ENCODE data around the gene COX20. TPM values are rescaled to one million over a fixed set of nuclear protein-coding genes. Genes with fewer than 3 reads are reported as not detected.
A peak's percentile ranks its signal among the peaks of the same experiment; 100 is the strongest.

The COX20 gene
- total RNA-seq, 4 donors from 2014 or later = 81.7 to 120 (median 96.0) TPM

- Histone ChIP-seq H3K27ac (peak overlapping the region; percentile 94 to 100 (median 98)), H3K36me3 (peaks cover 0 to 10% of the 10 kb centered on the region in 2 donors), H3K4me1 (peaks cover 2 to 41% (median 14%) of the 10 kb centered on the region in 3 donors), H3K9me3 (no peaks in the 10 kb centered on the region), H3K4me3 (peak overlapping the region; percentile 81 to 88), H3K27me3 (no peaks in the 10 kb centered on the region)
- TF ChIP-seq POLR2AphosphoS5 (IDR thresholded peaks at IDR 0.05) (no peak), POLR2A (IDR thresholded peaks at IDR 0.05) (no peak), EP300 (IDR thresholded peaks at IDR 0.05) (no peak), CTCF (IDR thresholded peaks at IDR 0.05) (no peak)
- 14 to 23% methylated on average over 4 to 9 of the region's 9 CpGs for WGBS, 2 donors (ENCODE audit: low coverage in 1 of 2)
- no peak for ATAC-seq
Observed at GRCh38 chr1:244865028-244865371, 29.5 kb downstream of the COX20 start.

GRCh38 chr1:244865820-244866219 is 30.4 kb downstream of the COX20 start:
- peaks cover 0 to 33% (median 6%) of the 10 kb centered on the region in 3 donors for H3K4me1 ChIP-seq
- TF ChIP-seq POLR2AphosphoS5 (IDR thresholded peaks at IDR 0.05) (no peak), EP300 (IDR thresholded peaks at IDR 0.05) (no peak), CTCF (IDR thresholded peaks at IDR 0.05) (no peak), POLR2A (IDR thresholded peaks at IDR 0.05) (no peak)
- H3K9me3 ChIP-seq = no peaks in the 10 kb centered on the region
- no peak for ATAC-seq
- H3K27me3 ChIP-seq = no peaks in the 10 kb centered on the region
- H3K27ac ChIP-seq = peak overlapping the region; percentile 94 to 100 (median 98)
- 32 to 52% methylated on average over 3 of the region's 3 CpGs for WGBS, 2 donors (ENCODE audit: low coverage in 1 of 2)
- no peak overlapping the region for H3K4me3 ChIP-seq
- peaks cover 0 to 2% of the 10 kb centered on the region in 2 donors for H3K36me3 ChIP-seq

GRCh38 chr1:244866355-244866754 is 30.9 kb downstream of the COX20 start:
- no peak for ATAC-seq
- Histone ChIP-seq H3K36me3 (no peaks in the 10 kb centered on the region), H3K4me1 (peaks cover 0 to 28% (median 1%) of the 10 kb centered on the region in 3 donors), H3K4me3 (no peak overlapping the region), H3K9me3 (no peaks in the 10 kb centered on the region), H3K27me3 (no peaks in the 10 kb centered on the region), H3K27ac (peak overlapping the region in 3 of 4 donors; percentile 58 to 100 (median 100))
- no peak for TF ChIP-seq POLR2A (IDR thresholded peaks at IDR 0.05)
- TF ChIP-seq EP300 (IDR thresholded peaks at IDR 0.05) = no peak
- no peak for TF ChIP-seq CTCF (IDR thresholded peaks at IDR 0.05)
- no peak for TF ChIP-seq POLR2AphosphoS5 (IDR thresholded peaks at IDR 0.05)
- WGBS, 2 donors (ENCODE audit: low coverage in 1 of 2) = 70 to 83% methylated on average over 1 of the region's 1 CpG

- H3K4me3 ChIP-seq = no peak overlapping the region
- no peak overlapping the region for H3K27ac ChIP-seq
- no peaks in the 10 kb centered on the region for H3K36me3 ChIP-seq
- TF ChIP-seq POLR2A (IDR thresholded peaks at IDR 0.05) = no peak
- TF ChIP-seq EP300 (IDR thresholded peaks at IDR 0.05) = no peak
- no peak for TF ChIP-seq CTCF (IDR thresholded peaks at IDR 0.05)
- peaks cover 0 to 20% (median 0%) of the 10 kb centered on the region in 3 donors for H3K4me1 ChIP-seq
- no peaks in the 10 kb centered on the region for H3K9me3 ChIP-seq
- no peaks in the 10 kb centered on the region for H3K27me3 ChIP-seq
- WGBS, 2 donors (ENCODE audit: low coverage in 1 of 2) = 89 to 90% methylated on average over 7 to 14 of the region's 23 CpGs
- no peak for ATAC-seq
Observed at GRCh38 chr1:244868484-244869363, 33.3 kb downstream of the COX20 start.

GRCh38 chr1:244869364-244869827 is 33.9 kb downstream of the COX20 start:
- no peak for ATAC-seq
- no peaks in the 10 kb centered on the region for H3K36me3 ChIP-seq
- TF ChIP-seq POLR2A (IDR thresholded peaks at IDR 0.05) (no peak), POLR2AphosphoS5 (IDR thresholded peaks at IDR 0.05) (no peak), CTCF (IDR thresholded peaks at IDR 0.05) (no peak), EP300 (IDR thresholded peaks at IDR 0.05) (no peak)
- no peaks in the 10 kb centered on the region for H3K9me3 ChIP-seq
- no peak overlapping the region for H3K27ac ChIP-seq
- H3K27me3 ChIP-seq = no peaks in the 10 kb centered on the region
- H3K4me3 ChIP-seq = no peak overlapping the region
- WGBS, 2 donors (ENCODE audit: low coverage in 1 of 2) = 89 to 92% methylated on average over 9 to 11 of the region's 12 CpGs
- peaks cover 0 to 20% (median 0%) of the 10 kb centered on the region in 3 donors for H3K4me1 ChIP-seq

Measured in gastroesophageal sphincter (tissue), 4 donors.